Panc1 (cell line): ENCODE measurements around the gene ZMYND15. TPM values are rescaled to one million over a fixed set of nuclear protein-coding genes. Genes with fewer than 3 reads are reported as not detected.
A peak's percentile ranks its signal among the peaks of the same experiment; 100 is the strongest.

Experiments
- ATAC-seq: fragments of 200-7000 bp; cut with Tn5 transposase; 2 replicates; pipeline ENCODE4 v1.9.1; 2020; ENCODE audit warnings: mild to moderate bottlenecking, moderate library complexity
- BruUV-seq: library from RNA; stranded (reverse); fragments of 400-500 nt; replicated peaks from 2 replicates; lab custom pipeline; 2021; lab: Mats Ljungman, UMichigan
- CTCF ChIA-PET: fragments of 300-600 bp; sonication (Branson Sonifier 250); formaldehyde crosslinking; loops from one replicate; lab custom pipeline; 2022; ENCODE audit warnings: antibody characterized with exemption; lab: Charles Lee
- POLR2A ChIA-PET: fragments of 300-600 bp; sonication (Branson Sonifier 250); formaldehyde crosslinking; loops from one replicate; lab custom pipeline; 2022; ENCODE audit warnings: antibody characterized with exemption; lab: Charles Lee
- DNase-seq: peaks from one replicate; pipeline ENCODE4 v3.0.0-alpha.2; 2010; ENCODE audit warnings: low read depth, low spot score
- H3K27ac ChIP-seq: 2 replicates; pipeline ENCODE4 v1.5.1; 2011; ENCODE audit warnings: mild to moderate bottlenecking, low read length, inconsistent platforms
- H3K27me3 ChIP-seq: fragments of 200-500 bp; sonication (Bioruptor generic); 2 replicates; pipeline ENCODE4 v1.6.0; 2014; ENCODE audit warnings: low read length, inconsistent platforms; ENCODE audit not compliant: control insufficient read depth, insufficient read depth
- H3K36me3 ChIP-seq: fragments of 200-500 bp; sonication (Bioruptor generic); 2 replicates; pipeline ENCODE4 v1.5.1; 2014; ENCODE audit warnings: inconsistent platforms, mild to moderate bottlenecking, low read length, moderate library complexity; ENCODE audit not compliant: control insufficient read depth, insufficient read depth
- H3K4me1 ChIP-seq: 2 replicates; pipeline ENCODE4 v1.5.1; 2011; ENCODE audit warnings: inconsistent platforms, mild to moderate bottlenecking, low read length, moderate library complexity; ENCODE audit not compliant: control insufficient read depth, insufficient read depth
- H3K4me3 ChIP-seq, 2 experiments: 2 replicates each; pipeline ENCODE4 v1.5.1; 2011 to 2012; ENCODE audit warnings: low read depth in 2 of 2, low read length in 2 of 2, mild to moderate bottlenecking in 2 of 2, inconsistent platforms in 1 of 2, moderate library complexity in 1 of 2
- H3K9me3 ChIP-seq: fragments of 200-500 bp; sonication (Bioruptor generic); 2 replicates; pipeline ENCODE4 v1.5.1; 2014; ENCODE audit warnings: low read depth, mild to moderate bottlenecking, inconsistent platforms, low read length, moderate library complexity; ENCODE audit not compliant: control insufficient read depth, insufficient read depth
- CTCF ChIP-seq: fragments of 450-650 bp; IDR thresholded peaks from 2 replicates; pipeline ENCODE4 v1.5.1; 2017; ENCODE audit warnings: mild to moderate bottlenecking
- POLR2AphosphoS5 ChIP-seq: IDR thresholded peaks from 2 replicates; pipeline ENCODE4 v1.6.1; 2012; ENCODE audit warnings: mild to moderate bottlenecking, low read depth, low read length, moderate library complexity
- REST ChIP-seq, 2 experiments: IDR thresholded peaks; 2 replicates each; pipeline ENCODE4 v1.6.1; 2011 to 2012; ENCODE audit warnings: low read depth in 2 of 2, control low read depth in 1 of 2, low read length in 1 of 2, mild to moderate bottlenecking in 1 of 2, moderate library complexity in 1 of 2; ENCODE audit not compliant: insufficient read depth in 1 of 2
- SIN3A ChIP-seq: IDR thresholded peaks from 2 replicates; pipeline ENCODE4 v1.6.1; 2012; ENCODE audit warnings: low read depth, mild to moderate bottlenecking, low read length, moderate library complexity, borderline replicate concordance; ENCODE audit not compliant: insufficient read depth
- TCF7L2 ChIP-seq: IDR thresholded peaks from 2 replicates; pipeline ENCODE4 v1.6.1; 2011; ENCODE audit warnings: mild to moderate bottlenecking, low read depth, low read length, inconsistent platforms
- in situ Hi-C: cut with HindIII; loops from 2 replicates; pipeline ENCODE4 v1.10.0; 2016; ENCODE audit warnings: low sequenced_read_pairs, low pct_unique_long_range_greater_than_20kb
- intact Hi-C: fragments of 100-400 bp; cut with micrococcal nuclease; formaldehyde crosslinking; loops from one replicate; pipeline ENCODE4 v1.10.0; 2022; ENCODE audit not compliant: unreplicated experiment
- total RNA-seq: library from RNA; stranded (reverse); gene quantifications from one replicate; pipeline ENCODE4 v1.2.1, GENCODE V29; 2021; ENCODE audit not compliant: unreplicated experiment

The ZMYND15 gene
- total RNA-seq, 1 experiment from 2014 or later, result 0.28 TPM

- CTCF ChIA-PET, result no interaction called here
- POLR2A ChIA-PET, result interaction anchor here (0.6 kb wide), 1 partner anchor 200 kb away, joined by 3 read pairs; no protein-coding TSS in a partner anchor
- Histone ChIP-seq H3K4me1 (no peaks in the 10 kb centered on the region), H3K4me3 (no peak within 1 kb of the TSS), H3K9me3 (no peaks in the 10 kb centered on the region), H3K27ac (no peak within 1 kb of the TSS), H3K36me3 (no peaks in the 10 kb centered on the region), H3K27me3 (no peaks in the 10 kb centered on the region)
- no TSS peak for BruUV-seq
- ATAC-seq (peak; percentile 55), DNase-seq (no peak)
- no peak for TF ChIP-seq POLR2AphosphoS5
- in situ Hi-C loops, result no loop called here
- intact Hi-C loops, result no loop called here
Observed at GRCh38 chr17:4771519-4772234, 32.0 kb downstream of the ZMYND15 start, which contains the start of gene TM4SF5. TSS of gene TM4SF5 (plus strand) at chr17:4771886. CDS start at chr17:4771923, 37 bp downstream.

- Histone ChIP-seq H3K9me3 (no peaks in the 10 kb centered on the region), H3K36me3 (no peaks in the 10 kb centered on the region), H3K4me3 (no peak overlapping the region), H3K4me1 (no peaks in the 10 kb centered on the region), H3K27ac (no peak overlapping the region), H3K27me3 (no peaks in the 10 kb centered on the region)
- DNase-seq (no peak), ATAC-seq (peak; percentile 43; the same call in 1 of the 2 replicates)
- ChIA-PET POLR2A (no interaction called here), CTCF (no interaction called here)
- no TSS peak for BruUV-seq
- in situ Hi-C loops, result no loop called here
- TF ChIP-seq POLR2AphosphoS5 (no peak), CTCF (no peak), SIN3A (no peak), TCF7L2 (no peak), REST (IDR thresholded peaks at IDR 0.05; ENCODE audit: insufficient read depth in 1 of 2, low read depth in 2 of 2, low read length in 1 of 2) (no peak)
- intact Hi-C loops, result no loop called here
Observed at GRCh38 chr17:4772235-4772613, 32.6 kb downstream of the ZMYND15 start.
